ENCODE results near the gene UNC13B. TPM values are rescaled to one million over a fixed set of nuclear protein-coding genes. Genes with fewer than 3 reads are reported as not detected.

Gene UNC13B
- total and polyA plus RNA-seq, 7 donors, result 14.6 to 25.6 (median 20.5) TPM

- TF ChIP-seq CTCF (IDR thresholded peaks at IDR 0.05) (no peak), EP300 (IDR thresholded peaks at IDR 0.05) (no peak), POLR2AphosphoS5 (IDR thresholded peaks at IDR 0.05) (no peak), POLR2A (IDR thresholded peaks at IDR 0.05) (no peak)
- no peaks in the 10 kb centered on the region for H3K9me3 ChIP-seq
- no peak overlapping the region for H3K4me3 ChIP-seq
- no peaks in the 10 kb centered on the region for H3K27me3 ChIP-seq
- no peaks in the 10 kb centered on the region for H3K4me1 ChIP-seq
- intact Hi-C loops (cut with DNase I), result no loop called here
- no peak overlapping the region for H3K27ac ChIP-seq
- peaks cover 0 to 10% (median 4%) of the 10 kb centered on the region in 4 donors for H3K36me3 ChIP-seq
- no peak for DNase-seq
- 78 to 91% methylated on average over 1 of the region's 1 CpG for WGBS, 2 donors
These were observed 144.5 kb downstream of the UNC13B start for GRCh38 chr9:35306283-35306682.

- intact Hi-C loops (cut with DNase I), result no loop called here
- peaks cover 0 to 10% (median 4%) of the 10 kb centered on the region in 4 donors for H3K36me3 ChIP-seq
- 81 to 87% methylated on average over 2 of the region's 2 CpGs for WGBS, 2 donors
These were observed 146.5 kb downstream of the UNC13B start for GRCh38 chr9:35308316-35308715.

GRCh38 chr9:35311891-35312639, 150.3 kb downstream of the UNC13B start:
- Histone ChIP-seq H3K36me3 (peaks cover 0 to 15% (median 6%) of the 10 kb centered on the region in 4 donors), H3K4me1 (no peaks in the 10 kb centered on the region), H3K27ac (no peak overlapping the region), H3K9me3 (no peaks in the 10 kb centered on the region), H3K27me3 (no peaks in the 10 kb centered on the region), H3K4me3 (no peak overlapping the region)
- intact Hi-C loops (cut with DNase I), result no loop called here
- TF ChIP-seq EP300 (IDR thresholded peaks at IDR 0.05) (no peak), POLR2A (IDR thresholded peaks at IDR 0.05) (no peak), CTCF (IDR thresholded peaks at IDR 0.05) (no peak), POLR2AphosphoS5 (IDR thresholded peaks at IDR 0.05) (no peak)
- 78 to 81% methylated on average over 5 of the region's 5 CpGs for WGBS, 2 donors
- DNase-seq, result no peak

More at GRCh38 chr9:35308316-35308715, 146.5 kb downstream of the UNC13B start:
- TF ChIP-seq EP300 (IDR thresholded peaks at IDR 0.05), result no peak
- TF ChIP-seq CTCF (IDR thresholded peaks at IDR 0.05), result no peak
- no peak for TF ChIP-seq POLR2A (IDR thresholded peaks at IDR 0.05)
- TF ChIP-seq POLR2AphosphoS5 (IDR thresholded peaks at IDR 0.05), result no peak
- no peak overlapping the region for H3K4me3 ChIP-seq
- no peaks in the 10 kb centered on the region for H3K4me1 ChIP-seq
- H3K9me3 ChIP-seq, result no peaks in the 10 kb centered on the region
- no peaks in the 10 kb centered on the region for H3K27me3 ChIP-seq
- no peak overlapping the region for H3K27ac ChIP-seq
- no peak for DNase-seq

GRCh38 chr9:35313460-35313859, 151.7 kb downstream of the UNC13B start:
- 92 to 95% methylated on average over 4 of the region's 4 CpGs for WGBS, 2 donors
- no peak for DNase-seq
- Histone ChIP-seq H3K9me3 (no peaks in the 10 kb centered on the region), H3K27ac (no peak overlapping the region), H3K4me1 (no peaks in the 10 kb centered on the region), H3K36me3 (peaks cover 0 to 15% (median 6%) of the 10 kb centered on the region in 4 donors), H3K4me3 (no peak overlapping the region), H3K27me3 (no peaks in the 10 kb centered on the region)
- TF ChIP-seq POLR2A (IDR thresholded peaks at IDR 0.05) (no peak), CTCF (IDR thresholded peaks at IDR 0.05) (no peak), POLR2AphosphoS5 (IDR thresholded peaks at IDR 0.05) (no peak), EP300 (IDR thresholded peaks at IDR 0.05) (no peak)
- intact Hi-C loops (cut with DNase I), result no loop called here

All from sigmoid colon (tissue), 7 donors.